Prostate gland (tissue), 2 donors: ENCODE results near the gene CRYBA2.

Experiments used
- CTCF ChIP-seq, 4 experiments: fragments of 200-600 bp in 2 of 4; fragments of 450-650 bp in 2 of 4; sonication (generic) in 2 of 4; IDR thresholded peaks; 1 replicate in 3 of 4; 2 replicates in 1 of 4; pipeline ENCODE4 v1.5.1; 2016 to 2019; ENCODE audit warnings: antibody characterized with exemption in 4 of 4, mild to moderate bottlenecking in 2 of 4, moderate library complexity in 2 of 4
- POLR2A ChIP-seq: fragments of 450-650 bp; IDR thresholded peaks from one replicate; pipeline ENCODE4 v1.6.1; 2016; ENCODE audit warnings: antibody characterized with exemption, mild to moderate bottlenecking

- TF ChIP-seq CTCF (IDR thresholded peaks at IDR 0.05), result no peak
- TF ChIP-seq POLR2A, result no peak
Measured at GRCh38 chr2:219026946-219027345, 33.7 kb upstream of the CRYBA2 start.
